Stomach (tissue), 4 donors: ENCODE measurements around the gene POLA2.

Experiments
- EP300 ChIP-seq: sonication (generic); formaldehyde crosslinking; IDR thresholded peaks from one replicate; pipeline ENCODE4 v1.6.1; 2017; ENCODE audit warnings: antibody characterized with exemption
- POLR2A ChIP-seq, 4 donors: fragments of 450-650 bp; IDR thresholded peaks; one replicate each; pipeline ENCODE4 v1.6.1; 2016; ENCODE audit warnings: antibody characterized with exemption in 4 of 4, control low read depth in 2 of 4, mild to moderate bottlenecking in 1 of 4, moderate library complexity in 1 of 4
- POLR2AphosphoS5 ChIP-seq, 3 donors: sonication (generic); formaldehyde crosslinking; IDR thresholded peaks; one replicate each; pipeline ENCODE4 v1.6.1; 2016; ENCODE audit warnings: antibody characterized with exemption in 3 of 3
- TF ChIP-seq, protein P1 (sequence below), 7 experiments: fragments of 450-650 bp in 4 of 7; fragments of 200-600 bp in 3 of 7; sonication (generic) in 3 of 7; IDR thresholded peaks; one replicate each; pipeline ENCODE4 v1.5.1; 2016 to 2019; ENCODE audit warnings: antibody characterized with exemption in 7 of 7, control low read depth in 2 of 7, mild to moderate bottlenecking in 1 of 7

DNA sequence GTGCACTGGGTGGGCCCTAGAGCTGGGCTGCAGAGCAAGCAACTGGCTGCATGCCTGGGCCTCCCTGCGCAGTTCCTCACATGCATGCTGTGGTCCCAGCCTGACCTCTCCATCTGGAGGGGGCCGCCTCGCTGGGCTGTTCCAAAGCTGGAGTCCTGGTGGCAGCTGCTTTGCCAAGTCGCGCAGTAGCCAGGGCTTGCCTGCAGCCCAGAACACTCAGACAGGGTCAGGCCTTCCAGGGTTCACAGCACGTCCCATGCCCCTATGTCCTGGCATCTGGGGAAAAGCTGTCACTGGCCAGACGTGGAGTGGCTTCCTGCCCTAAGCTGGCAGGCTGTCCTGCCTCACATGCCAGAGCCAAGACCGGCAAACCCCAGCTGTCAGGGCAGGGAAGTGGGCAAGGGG, 36.4 kb downstream of the POLA2 start:
- TF ChIP-seq, protein P1, sequence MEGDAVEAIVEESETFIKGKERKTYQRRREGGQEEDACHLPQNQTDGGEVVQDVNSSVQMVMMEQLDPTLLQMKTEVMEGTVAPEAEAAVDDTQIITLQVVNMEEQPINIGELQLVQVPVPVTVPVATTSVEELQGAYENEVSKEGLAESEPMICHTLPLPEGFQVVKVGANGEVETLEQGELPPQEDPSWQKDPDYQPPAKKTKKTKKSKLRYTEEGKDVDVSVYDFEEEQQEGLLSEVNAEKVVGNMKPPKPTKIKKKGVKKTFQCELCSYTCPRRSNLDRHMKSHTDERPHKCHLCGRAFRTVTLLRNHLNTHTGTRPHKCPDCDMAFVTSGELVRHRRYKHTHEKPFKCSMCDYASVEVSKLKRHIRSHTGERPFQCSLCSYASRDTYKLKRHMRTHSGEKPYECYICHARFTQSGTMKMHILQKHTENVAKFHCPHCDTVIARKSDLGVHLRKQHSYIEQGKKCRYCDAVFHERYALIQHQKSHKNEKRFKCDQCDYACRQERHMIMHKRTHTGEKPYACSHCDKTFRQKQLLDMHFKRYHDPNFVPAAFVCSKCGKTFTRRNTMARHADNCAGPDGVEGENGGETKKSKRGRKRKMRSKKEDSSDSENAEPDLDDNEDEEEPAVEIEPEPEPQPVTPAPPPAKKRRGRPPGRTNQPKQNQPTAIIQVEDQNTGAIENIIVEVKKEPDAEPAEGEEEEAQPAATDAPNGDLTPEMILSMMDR (IDR thresholded peaks at IDR 0.05): no peak
- peak; percentile 61 for TF ChIP-seq EP300
- TF ChIP-seq POLR2AphosphoS5 (IDR thresholded peaks at IDR 0.05): peak; percentile 14 to 73 (median 39)
- TF ChIP-seq POLR2A (IDR thresholded peaks at IDR 0.05): no peak
